IMR-90 (cell line): Measurements from ENCODE around the gene COLEC12.

Source experiments
- BHLHE40 ChIP-seq: fragments of 150-350 bp; IDR thresholded peaks from 2 replicates; pipeline ENCODE4 v1.6.1; 2016; ENCODE audit warnings: mild to moderate bottlenecking, low read depth, low read length
- CHD1 ChIP-seq: IDR thresholded peaks from 2 replicates; pipeline ENCODE4 v1.6.1; 2012; ENCODE audit warnings: low read depth, low read length, improper control_type of control experiment
- CTCF ChIP-seq: conservative IDR thresholded peaks from 2 replicates; pipeline ENCODE4 v1.5.1; 2012; ENCODE audit warnings: mild to moderate bottlenecking, low read depth, low read length, improper control_type of control experiment
- FOS ChIP-seq: fragments of 150-350 bp; IDR thresholded peaks from 2 replicates; pipeline ENCODE4 v1.6.1; 2016; ENCODE audit warnings: low read depth, low read length
- MAZ ChIP-seq: IDR thresholded peaks from 2 replicates; pipeline ENCODE4 v1.6.1; 2012; ENCODE audit warnings: low read depth, mild to moderate bottlenecking, low read length, improper control_type of control experiment, moderate library complexity, borderline replicate concordance
- MXI1 ChIP-seq: IDR thresholded peaks from 2 replicates; pipeline ENCODE4 v1.6.1; 2012; ENCODE audit warnings: low read depth, mild to moderate bottlenecking, low read length, moderate library complexity, borderline replicate concordance
- NFE2L2 ChIP-seq: fragments of 150-350 bp; IDR thresholded peaks from 2 replicates; pipeline ENCODE4 v1.6.1; 2016; ENCODE audit warnings: low read depth, mild to moderate bottlenecking, low read length
- POLR2A ChIP-seq: IDR thresholded peaks from 2 replicates; pipeline ENCODE4 v1.6.1; 2012; ENCODE audit warnings: mild to moderate bottlenecking, low read depth, low read length
- RAD21 ChIP-seq: IDR thresholded peaks from 2 replicates; pipeline ENCODE4 v1.6.1; 2012; ENCODE audit warnings: low read length, improper control_type of control experiment
- RCOR1 ChIP-seq: IDR thresholded peaks from 2 replicates; pipeline ENCODE4 v1.6.1; 2012; ENCODE audit warnings: mild to moderate bottlenecking, low read length, improper control_type of control experiment; ENCODE audit not compliant: insufficient replicate concordance
- RFX5 ChIP-seq: IDR thresholded peaks from 2 replicates; pipeline ENCODE4 v1.8.0; 2012; ENCODE audit warnings: low read depth, mild to moderate bottlenecking, low read length, moderate library complexity
- SMC3 ChIP-seq: fragments of 150-350 bp; IDR thresholded peaks from 2 replicates; pipeline ENCODE4 v1.6.1; 2016; ENCODE audit warnings: low read depth, mild to moderate bottlenecking, antibody characterized with exemption, low read length, moderate library complexity
- TF ChIP-seq, protein P1 (sequence below): fragments of 150-350 bp; IDR thresholded peaks from 2 replicates; pipeline ENCODE4 v1.6.1; 2017; ENCODE audit warnings: mild to moderate bottlenecking, antibody characterized with exemption, low read length, low read depth
- TF ChIP-seq, protein P2 (sequence below): fragments of 150-350 bp; IDR thresholded peaks from 2 replicates; pipeline ENCODE4 v1.6.1; 2016; ENCODE audit warnings: low read depth, mild to moderate bottlenecking, low read length, moderate library complexity, borderline replicate concordance

DNA sequence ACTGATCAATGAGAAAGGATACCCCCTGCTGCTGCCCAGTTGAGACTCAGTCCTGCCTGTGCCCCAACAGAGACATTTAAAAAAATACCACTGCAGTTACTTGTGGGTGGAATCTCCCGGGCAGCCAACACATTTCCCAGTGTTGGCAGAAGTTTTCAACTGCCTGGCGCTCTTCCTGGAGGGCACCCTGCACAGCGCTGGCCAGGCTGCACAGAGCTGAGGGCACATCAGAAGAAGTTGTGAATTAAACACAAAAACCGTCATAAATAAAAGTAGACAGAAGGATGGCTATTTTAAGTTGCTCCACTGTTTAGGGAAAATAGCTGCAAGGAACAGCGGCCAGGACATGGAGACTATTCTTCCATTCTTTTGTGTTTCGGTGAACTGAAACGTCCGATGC is 122.4 kb downstream of the COLEC12 start:
- no peak for TF ChIP-seq CTCF
- no peak for TF ChIP-seq FOS
- TF ChIP-seq RFX5: no peak
- no peak for TF ChIP-seq CHD1
- TF ChIP-seq POLR2A: no peak
- TF ChIP-seq BHLHE40: no peak
- no peak for TF ChIP-seq RAD21
- TF ChIP-seq SMC3: no peak
- TF ChIP-seq, protein P1, sequence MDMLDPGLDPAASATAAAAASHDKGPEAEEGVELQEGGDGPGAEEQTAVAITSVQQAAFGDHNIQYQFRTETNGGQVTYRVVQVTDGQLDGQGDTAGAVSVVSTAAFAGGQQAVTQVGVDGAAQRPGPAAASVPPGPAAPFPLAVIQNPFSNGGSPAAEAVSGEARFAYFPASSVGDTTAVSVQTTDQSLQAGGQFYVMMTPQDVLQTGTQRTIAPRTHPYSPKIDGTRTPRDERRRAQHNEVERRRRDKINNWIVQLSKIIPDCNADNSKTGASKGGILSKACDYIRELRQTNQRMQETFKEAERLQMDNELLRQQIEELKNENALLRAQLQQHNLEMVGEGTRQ: no peak
- no peak for TF ChIP-seq NFE2L2
- TF ChIP-seq MAZ: no peak
- no peak for TF ChIP-seq MXI1
- TF ChIP-seq, protein P2, sequence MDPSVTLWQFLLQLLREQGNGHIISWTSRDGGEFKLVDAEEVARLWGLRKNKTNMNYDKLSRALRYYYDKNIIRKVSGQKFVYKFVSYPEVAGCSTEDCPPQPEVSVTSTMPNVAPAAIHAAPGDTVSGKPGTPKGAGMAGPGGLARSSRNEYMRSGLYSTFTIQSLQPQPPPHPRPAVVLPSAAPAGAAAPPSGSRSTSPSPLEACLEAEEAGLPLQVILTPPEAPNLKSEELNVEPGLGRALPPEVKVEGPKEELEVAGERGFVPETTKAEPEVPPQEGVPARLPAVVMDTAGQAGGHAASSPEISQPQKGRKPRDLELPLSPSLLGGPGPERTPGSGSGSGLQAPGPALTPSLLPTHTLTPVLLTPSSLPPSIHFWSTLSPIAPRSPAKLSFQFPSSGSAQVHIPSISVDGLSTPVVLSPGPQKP: no peak
- TF ChIP-seq RCOR1: no peak
